Measurements from ENCODE around the gene TRAPPC1. TPM values are rescaled to one million over a fixed set of nuclear protein-coding genes. Genes with fewer than 3 reads are reported as not detected.

The TRAPPC1 gene
- 79.2 and 80.7 TPM in 2 replicates for total RNA-seq

GRCh38 chr17:7931709-7932482 lies at the start of gene TRAPPC1, which contains the start of gene CNTROB:
TRAPPC1 (minus strand) TSS chr17:7931946; CDS start chr17:7931829, 117 bp downstream.
CNTROB (plus strand) TSS chr17:7932206; CDS start chr17:7933080, 874 bp downstream.

GRCh38 chr17:7929158-7930023 lies 2.4 kb downstream of the TRAPPC1 start, which contains the start of gene KCNAB3:
KCNAB3 (minus strand) TSS chr17:7929856; CDS start chr17:7929435, 421 bp downstream.

GRCh38 chr17:7915611-7916384 lies 15.9 kb downstream of the TRAPPC1 start, which contains the start of gene RNF227:
RNF227 (minus strand) TSS chr17:7916289; CDS start chr17:7916195, 94 bp downstream.

GRCh38 chr17:7888184-7888920 lies 43.4 kb downstream of the TRAPPC1 start, which contains the start of gene CHD3:
CHD3 (plus strand) TSS chr17:7888789; CDS start chr17:7889001, 212 bp downstream.

Other genes with a start within 250 kb of the TRAPPC1 start
- 32.2 and 47.2 TPM in 2 replicates for gene TP53, start 244.5 kb downstream of the TRAPPC1 start, total RNA-seq
- 2.7 and 3.5 TPM in 2 replicates for gene WRAP53, start 243.5 kb downstream of the TRAPPC1 start, total RNA-seq
- gene EFNB3, start 226.7 kb downstream of the TRAPPC1 start, total RNA-seq, result 0.10 and 0.39 TPM in 2 replicates
- 0.23 and 0.39 TPM in 2 replicates for gene DNAH2, start 214.2 kb downstream of the TRAPPC1 start, total RNA-seq
- 9.3 and 19.7 TPM in 2 replicates for gene KDM6B, start 97.7 kb downstream of the TRAPPC1 start, total RNA-seq
- gene TMEM88, start 76.9 kb downstream of the TRAPPC1 start, total RNA-seq, result 0.13 and 0.20 TPM in 2 replicates
- 28.9 and 30.6 TPM in 2 replicates for gene NAA38, start 74.4 kb downstream of the TRAPPC1 start, total RNA-seq
- gene CYB5D1, start 73.9 kb downstream of the TRAPPC1 start, total RNA-seq, result 11.5 and 14.7 TPM in 2 replicates
- 152 and 164 TPM in 2 replicates for gene CHD3, start 43.2 kb downstream of the TRAPPC1 start, total RNA-seq
- 4.0 and 6.9 TPM in 2 replicates for gene RNF227, start 15.7 kb downstream of the TRAPPC1 start, total RNA-seq
- gene KCNAB3, start 2.1 kb downstream of the TRAPPC1 start, total RNA-seq, result 0.23 and 0.33 TPM in 2 replicates
- gene CNTROB, start 260 bp upstream of the TRAPPC1 start, total RNA-seq, result 16.8 and 18.3 TPM in 2 replicates
- not detected in 2 replicates for gene GUCY2D, start 70.7 kb upstream of the TRAPPC1 start, total RNA-seq
- gene ALOX15B, start 107.1 kb upstream of the TRAPPC1 start, total RNA-seq, result 0.07 and 1.2 TPM in 2 replicates
- not detected in 2 replicates for gene ALOX12B, start 155.8 kb upstream of the TRAPPC1 start, total RNA-seq
- gene ALOXE3, start 186.6 kb upstream of the TRAPPC1 start, total RNA-seq, result not detected in 2 replicates
- gene HES7, start 192.2 kb upstream of the TRAPPC1 start, total RNA-seq, result 0.13 TPM in 1 of 2 replicates, not detected in the other
- 8.3 and 16.0 TPM in 2 replicates for gene PER1, start 220.5 kb upstream of the TRAPPC1 start, total RNA-seq
- 11.6 and 12.8 TPM in 2 replicates for gene VAMP2, start 231.0 kb upstream of the TRAPPC1 start, total RNA-seq
- gene TMEM107, start 244.4 kb upstream of the TRAPPC1 start, total RNA-seq, result 27.2 and 30.0 TPM in 2 replicates